Mammary epithelial cell (primary cell): ENCODE data around the gene TFIP11.

ENCODE experiments used
- EZH2 ChIP-seq: IDR thresholded peaks from 2 replicates; pipeline ENCODE4 v1.6.1; 2012; ENCODE audit warnings: low read length, inconsistent platforms, borderline replicate concordance
- TF ChIP-seq, protein P1 (sequence below), 2 donors: IDR thresholded peaks in 1 of 2; conservative IDR thresholded peaks in 1 of 2; 2 replicates each; pipeline ENCODE4 v1.5.1; 2011 to 2012; ENCODE audit warnings: inconsistent platforms in 2 of 2, low read length in 2 of 2, mild to moderate bottlenecking in 2 of 2, control low read depth in 1 of 2, low read depth in 1 of 2; ENCODE audit not compliant: insufficient read depth in 1 of 2; ENCODE audit errors: extremely low read depth in 1 of 2

GRCh38 chr22:26483043-26483438 lies 29.2 kb downstream of the TFIP11 start:
- no peak for TF ChIP-seq EZH2
- TF ChIP-seq, protein P1, sequence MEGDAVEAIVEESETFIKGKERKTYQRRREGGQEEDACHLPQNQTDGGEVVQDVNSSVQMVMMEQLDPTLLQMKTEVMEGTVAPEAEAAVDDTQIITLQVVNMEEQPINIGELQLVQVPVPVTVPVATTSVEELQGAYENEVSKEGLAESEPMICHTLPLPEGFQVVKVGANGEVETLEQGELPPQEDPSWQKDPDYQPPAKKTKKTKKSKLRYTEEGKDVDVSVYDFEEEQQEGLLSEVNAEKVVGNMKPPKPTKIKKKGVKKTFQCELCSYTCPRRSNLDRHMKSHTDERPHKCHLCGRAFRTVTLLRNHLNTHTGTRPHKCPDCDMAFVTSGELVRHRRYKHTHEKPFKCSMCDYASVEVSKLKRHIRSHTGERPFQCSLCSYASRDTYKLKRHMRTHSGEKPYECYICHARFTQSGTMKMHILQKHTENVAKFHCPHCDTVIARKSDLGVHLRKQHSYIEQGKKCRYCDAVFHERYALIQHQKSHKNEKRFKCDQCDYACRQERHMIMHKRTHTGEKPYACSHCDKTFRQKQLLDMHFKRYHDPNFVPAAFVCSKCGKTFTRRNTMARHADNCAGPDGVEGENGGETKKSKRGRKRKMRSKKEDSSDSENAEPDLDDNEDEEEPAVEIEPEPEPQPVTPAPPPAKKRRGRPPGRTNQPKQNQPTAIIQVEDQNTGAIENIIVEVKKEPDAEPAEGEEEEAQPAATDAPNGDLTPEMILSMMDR (conservative IDR thresholded peaks at IDR 0.05 in 1 of 2, IDR thresholded peaks at IDR 0.05 in 1 of 2; ENCODE audit: extremely low read depth in 1 of 2, insufficient read depth in 1 of 2, low read depth in 1 of 2, low read length in 2 of 2), result no peak
